H1 (cell line): ENCODE results near the gene TMCC1. TPM values are rescaled to one million over a fixed set of nuclear protein-coding genes. Genes with fewer than 3 reads are reported as not detected.

Experiments used
- ASH2L ChIP-seq: fragments of 200-600, 300-600 bp; sonication (generic); IDR thresholded peaks from one replicate; pipeline ENCODE4 v1.7.1; 2017; ENCODE audit warnings: low read length
- SRF ChIP-seq: IDR thresholded peaks from 2 replicates; pipeline ENCODE4 v1.6.1; 2011; ENCODE audit warnings: mild to moderate bottlenecking, low read depth, low read length, moderate library complexity
- polyA plus RNA-seq, 7 experiments: library from polyadenylated mRNA; depleted of rRNA in 3 of 7; stranded (reverse) in 5 of 7; unstranded in 2 of 7; fragments of >200 nt in 5 of 7; fragments of 200-250 nt in 2 of 7; gene quantifications; 1 replicate in 5 of 7; 2 replicates in 1 of 7; 4 replicates in 1 of 7; pipeline versions ENCODE4 v1.2.1 to v1.2.3, GENCODE V29; 2011 to 2013; ENCODE audit warnings: missing spikeins in 2 of 7, mixed read lengths in 2 of 7
- total RNA-seq: library from RNA; stranded (reverse); fragmentation: NEBNext Ultra II Directional; extraction: Animal tissue kit (Norgen Biotek cat#: 25700); gene quantifications from 2 replicates; pipeline ENCODE4 v1.2.1, GENCODE V29; 2021

The TMCC1 gene
- total and polyA plus RNA-seq, 2 of the 8 experiments (the other 6 are each of a cell fraction or from before 2014, with no cell fraction given): 10.4 to 27.1 TPM

GRCh38 chr3:129809297-129809696 lies 84.2 kb downstream of the TMCC1 start (continued):
- no peak for TF ChIP-seq ASH2L
- no peak for TF ChIP-seq SRF
